Measurements from ENCODE around the gene EIF3I.

EIF3I gene

DNA sequence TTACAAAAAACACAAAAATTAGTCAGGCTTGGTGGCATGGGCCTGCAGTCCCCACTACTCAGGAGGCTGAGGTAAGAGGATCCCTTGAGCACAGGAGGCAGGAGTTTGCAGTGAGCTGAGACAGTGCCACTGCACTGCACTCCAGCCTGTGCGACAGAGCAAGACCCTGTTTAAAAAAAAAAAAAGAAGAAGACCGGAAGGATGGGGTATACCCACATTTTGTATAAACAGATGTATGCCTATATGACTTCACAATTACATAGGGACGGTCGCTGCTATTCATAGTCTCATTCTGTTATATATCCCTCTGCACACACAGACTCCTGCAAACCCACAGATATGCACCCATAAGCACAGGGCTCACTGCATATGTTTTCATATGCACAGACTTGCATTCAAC lies 41.5 kb downstream of the EIF3I start:
- H3K9ac ChIP-seq (ENCODE audit: low read length): no peak overlapping the region

DNA sequence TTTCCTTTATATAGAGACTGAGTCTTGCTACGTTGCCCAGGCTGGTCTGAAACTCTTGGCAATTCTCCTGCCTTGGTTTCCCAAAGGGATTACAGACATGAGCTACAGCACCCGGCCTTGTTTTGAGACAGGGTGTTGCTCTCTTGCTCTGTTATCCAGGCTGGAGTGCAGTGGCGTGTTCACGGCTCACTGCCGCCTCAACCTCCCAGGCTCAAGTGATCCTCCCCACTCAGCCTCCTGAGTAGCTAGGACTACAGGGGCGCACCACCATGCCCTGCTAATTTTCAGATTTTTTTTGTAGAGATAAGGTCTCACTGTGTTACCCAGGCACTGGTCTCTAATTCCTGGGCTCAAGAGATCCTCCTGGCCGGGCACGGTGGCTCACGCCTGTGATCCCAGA lies 43.6 kb downstream of the EIF3I start:
- Histone ChIP-seq H3K4me1 (ENCODE audit: control insufficient read depth, insufficient read depth, low read length) (peaks cover 4% of the 10 kb centered on the region), H3K36me3 (ENCODE audit: control insufficient read depth, insufficient read depth, low read length) (no peaks in the 10 kb centered on the region), H3K9me3 (ENCODE audit: control insufficient read depth, low read length) (no peaks in the 10 kb centered on the region), H3K4me3 (ENCODE audit: low read length) (no peak overlapping the region), H3K9ac (ENCODE audit: low read length) (no peak overlapping the region), H3K27me3 (ENCODE audit: control insufficient read depth, insufficient read depth, low read length) (no peaks in the 10 kb centered on the region)

More for the DNA sequence above, 41.5 kb downstream of the EIF3I start:
- H3K4me3 ChIP-seq (ENCODE audit: low read length): no peak overlapping the region
- no peaks in the 10 kb centered on the region for H3K27me3 ChIP-seq (ENCODE audit: control insufficient read depth, insufficient read depth, low read length)
- peaks cover 4% of the 10 kb centered on the region for H3K4me1 ChIP-seq (ENCODE audit: control insufficient read depth, insufficient read depth, low read length)
- no peaks in the 10 kb centered on the region for H3K9me3 ChIP-seq (ENCODE audit: control insufficient read depth, low read length)
- H3K36me3 ChIP-seq (ENCODE audit: control insufficient read depth, insufficient read depth, low read length): no peaks in the 10 kb centered on the region

DNA sequence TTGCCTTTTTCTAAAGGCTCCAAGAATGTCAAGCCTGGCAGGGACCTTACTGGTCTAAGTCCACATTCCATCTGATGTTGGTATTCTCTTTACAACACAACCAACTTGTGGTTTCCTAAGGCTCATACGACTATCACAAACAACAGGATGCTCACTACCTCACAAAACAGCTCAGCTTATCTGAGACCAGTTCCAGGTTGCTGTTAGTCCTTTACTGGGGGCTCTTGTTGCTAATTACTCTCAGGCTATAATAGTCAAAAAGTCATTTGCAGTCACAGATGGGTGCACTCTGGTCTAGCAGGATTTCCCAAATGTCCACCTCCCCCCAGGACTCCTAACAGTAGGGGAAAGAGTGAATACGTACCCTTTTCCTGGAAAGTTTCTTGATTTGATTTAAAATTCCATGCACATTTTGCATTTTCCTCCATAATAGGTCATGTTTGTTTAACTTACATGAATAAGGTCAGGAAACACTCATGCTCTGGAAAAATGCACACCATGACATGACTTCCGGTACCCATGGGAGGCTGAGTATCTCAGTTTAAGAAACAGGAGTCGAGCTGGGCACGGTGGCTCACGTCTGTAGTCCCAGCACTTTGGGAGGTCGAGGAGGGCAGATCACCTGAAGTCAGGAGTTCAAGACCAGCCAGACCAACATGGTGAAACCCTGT lies 44.8 kb downstream of the EIF3I start:
- Histone ChIP-seq H3K9me3 (ENCODE audit: control insufficient read depth, low read length) (no peaks in the 10 kb centered on the region), H3K36me3 (ENCODE audit: control insufficient read depth, insufficient read depth, low read length) (no peaks in the 10 kb centered on the region), H3K4me1 (ENCODE audit: control insufficient read depth, insufficient read depth, low read length) (peaks cover 4% of the 10 kb centered on the region), H3K4me3 (ENCODE audit: low read length) (no peak overlapping the region), H3K9ac (ENCODE audit: low read length) (no peak overlapping the region), H3K27me3 (ENCODE audit: control insufficient read depth, insufficient read depth, low read length) (no peaks in the 10 kb centered on the region)

DNA sequence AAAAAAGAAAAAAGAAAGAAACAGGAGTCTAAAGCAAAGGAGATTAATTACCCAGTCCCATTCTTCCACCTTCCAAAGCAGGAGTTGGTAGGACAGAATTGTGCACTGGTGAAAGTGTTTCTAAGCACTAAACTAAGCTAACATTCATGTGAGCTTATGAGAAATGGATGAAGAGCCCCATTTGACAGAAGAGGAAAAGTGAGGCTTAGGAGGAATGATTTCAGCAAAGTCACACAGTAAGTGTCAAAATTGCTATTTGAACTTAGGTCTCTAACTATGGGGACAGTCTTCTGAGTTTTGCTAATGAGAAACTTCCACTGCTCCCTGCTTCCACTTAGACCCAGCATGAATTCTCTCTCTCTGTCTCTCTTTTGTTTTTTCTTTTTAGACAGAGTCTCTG lies 47.5 kb downstream of the EIF3I start:
- Histone ChIP-seq H3K27me3 (ENCODE audit: control insufficient read depth, insufficient read depth, low read length) (peaks cover 3% of the 10 kb centered on the region), H3K4me3 (ENCODE audit: low read length) (no peak overlapping the region), H3K4me1 (ENCODE audit: control insufficient read depth, insufficient read depth, low read length) (peaks cover 15% of the 10 kb centered on the region)

DNA sequence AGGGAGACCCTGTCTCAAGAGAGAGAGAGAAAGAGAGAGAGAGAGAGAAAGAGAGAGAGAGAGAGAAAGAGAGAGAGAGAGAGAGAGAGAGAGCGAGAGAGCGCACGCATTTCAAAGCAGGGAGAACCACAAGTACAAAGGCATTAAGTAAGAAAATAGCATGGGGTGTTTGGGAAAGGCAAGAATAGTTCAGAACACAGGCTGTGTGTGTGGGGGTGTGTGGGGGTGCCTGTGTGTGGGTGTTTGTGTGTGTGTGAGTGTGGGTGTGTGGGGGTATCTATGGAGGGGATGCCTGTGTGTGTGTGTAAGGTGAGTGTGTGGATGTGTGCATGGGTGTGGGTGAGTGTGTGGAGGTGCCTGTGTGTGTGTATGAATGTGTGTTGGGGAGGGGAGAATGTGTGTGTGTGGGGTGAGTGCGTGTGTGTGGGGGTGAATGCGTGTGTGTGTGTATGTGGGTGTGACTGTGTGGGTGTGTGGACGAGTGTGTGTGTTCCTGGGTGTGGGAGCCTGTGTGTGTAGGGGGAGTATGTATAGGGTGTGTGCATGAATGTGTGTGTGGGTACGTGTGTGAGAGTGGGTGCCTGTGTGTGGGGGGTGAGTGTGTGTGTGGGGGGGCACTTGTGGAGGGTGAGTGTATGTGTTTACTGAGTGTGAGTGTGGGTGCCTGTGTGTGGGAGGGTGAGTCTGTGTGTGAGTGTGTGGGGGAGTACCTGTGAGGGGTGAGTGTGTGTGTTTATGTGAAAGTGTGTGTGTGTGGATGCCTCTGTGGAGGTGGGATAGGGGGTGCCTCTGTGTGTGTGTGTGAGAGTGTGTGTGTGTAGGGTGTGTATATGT lies 50.6 kb downstream of the EIF3I start:
- no peaks in the 10 kb centered on the region for H3K9me3 ChIP-seq (ENCODE audit: control insufficient read depth, low read length)
- H3K4me3 ChIP-seq (ENCODE audit: low read length): no peak overlapping the region
- no peaks in the 10 kb centered on the region for H3K36me3 ChIP-seq (ENCODE audit: control insufficient read depth, insufficient read depth, low read length)
- H3K4me1 ChIP-seq (ENCODE audit: control insufficient read depth, insufficient read depth, low read length): peaks cover 21% of the 10 kb centered on the region
- H3K9ac ChIP-seq (ENCODE audit: low read length): no peak overlapping the region
- peaks cover 15% of the 10 kb centered on the region for H3K27me3 ChIP-seq (ENCODE audit: control insufficient read depth, insufficient read depth, low read length)

More for the DNA sequence above, 47.5 kb downstream of the EIF3I start:
- Histone ChIP-seq H3K9ac (ENCODE audit: low read length) (no peak overlapping the region), H3K9me3 (ENCODE audit: control insufficient read depth, low read length) (no peaks in the 10 kb centered on the region), H3K36me3 (ENCODE audit: control insufficient read depth, insufficient read depth, low read length) (no peaks in the 10 kb centered on the region)

DNA sequence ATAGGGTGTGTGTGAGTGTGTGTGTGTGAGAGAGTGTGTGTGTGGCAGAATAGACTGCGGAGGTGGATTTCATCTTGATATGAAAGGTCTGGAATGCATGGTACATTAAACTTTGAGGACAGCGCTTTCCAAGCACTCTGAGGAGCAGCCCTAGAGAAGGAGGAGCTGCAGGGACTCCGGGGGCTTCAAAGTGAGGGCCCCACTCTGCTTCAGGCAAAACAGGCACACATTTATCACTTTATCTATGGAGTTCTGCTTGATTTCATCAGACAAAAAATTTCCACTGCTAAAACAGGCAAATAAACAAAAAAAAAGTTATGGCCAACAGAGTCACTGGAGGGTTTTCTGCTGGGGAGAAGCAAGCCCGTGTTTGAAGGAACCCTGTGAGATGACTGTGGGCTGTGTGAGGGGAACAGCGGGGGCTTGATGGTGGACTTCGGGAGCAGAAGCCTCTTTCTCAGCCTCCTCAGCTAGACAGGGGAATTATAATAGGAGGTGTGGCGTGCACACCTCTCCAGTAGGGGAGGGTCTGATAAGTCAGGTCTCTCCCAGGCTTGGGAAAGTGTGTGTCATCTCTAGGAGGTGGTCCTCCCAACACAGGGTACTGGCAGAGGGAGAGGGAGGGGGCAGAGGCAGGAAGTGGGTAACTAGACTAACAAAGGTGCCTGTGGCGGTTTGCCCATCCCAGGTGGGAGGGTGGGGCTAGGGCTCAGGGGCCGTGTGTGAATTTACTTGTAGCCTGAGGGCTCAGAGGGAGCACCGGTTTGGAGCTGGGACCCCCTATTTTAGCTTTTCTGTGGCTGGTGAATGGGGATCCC lies 51.4 kb downstream of the EIF3I start:
- Histone ChIP-seq H3K27me3 (ENCODE audit: control insufficient read depth, insufficient read depth, low read length) (peaks cover 15% of the 10 kb centered on the region), H3K9me3 (ENCODE audit: control insufficient read depth, low read length) (no peaks in the 10 kb centered on the region), H3K4me1 (ENCODE audit: control insufficient read depth, insufficient read depth, low read length) (peaks cover 21% of the 10 kb centered on the region), H3K4me3 (ENCODE audit: low read length) (no peak overlapping the region), H3K9ac (ENCODE audit: low read length) (no peak overlapping the region), H3K36me3 (ENCODE audit: control insufficient read depth, insufficient read depth, low read length) (no peaks in the 10 kb centered on the region)

DNA sequence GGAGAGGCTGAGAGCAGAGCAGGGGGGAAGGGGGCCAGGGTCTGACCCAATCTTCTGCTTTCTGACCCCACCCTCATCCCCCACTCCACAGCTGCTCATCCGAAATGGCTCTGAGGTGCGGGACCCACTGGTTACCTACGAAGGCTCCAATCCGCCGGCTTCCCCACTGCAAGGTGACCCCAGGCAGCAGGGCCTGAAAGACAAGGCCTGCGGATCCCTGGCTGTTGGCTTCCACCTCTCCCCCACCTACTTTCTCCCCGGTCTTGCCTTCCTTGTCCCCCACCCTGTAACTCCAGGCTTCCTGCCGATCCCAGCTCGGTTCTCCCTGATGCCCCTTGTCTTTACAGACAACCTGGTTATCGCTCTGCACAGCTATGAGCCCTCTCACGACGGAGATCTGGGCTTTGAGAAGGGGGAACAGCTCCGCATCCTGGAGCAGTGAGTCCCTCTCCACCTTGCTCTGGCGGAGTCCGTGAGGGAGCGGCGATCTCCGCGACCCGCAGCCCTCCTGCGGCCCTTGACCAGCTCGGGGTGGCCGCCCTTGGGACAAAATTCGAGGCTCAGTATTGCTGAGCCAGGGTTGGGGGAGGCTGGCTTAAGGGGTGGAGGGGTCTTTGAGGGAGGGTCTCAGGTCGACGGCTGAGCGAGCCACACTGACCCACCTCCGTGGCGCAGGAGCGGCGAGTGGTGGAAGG lies 52.6 kb downstream of the EIF3I start:
- H3K9ac ChIP-seq (ENCODE audit: low read length): peak overlapping the region; percentile 13
- H3K4me3 ChIP-seq (ENCODE audit: low read length): no peak overlapping the region
- no peaks in the 10 kb centered on the region for H3K9me3 ChIP-seq (ENCODE audit: control insufficient read depth, low read length)
- H3K27me3 ChIP-seq (ENCODE audit: control insufficient read depth, insufficient read depth, low read length): peaks cover 15% of the 10 kb centered on the region
- H3K4me1 ChIP-seq (ENCODE audit: control insufficient read depth, insufficient read depth, low read length): peaks cover 21% of the 10 kb centered on the region
- H3K36me3 ChIP-seq (ENCODE audit: control insufficient read depth, insufficient read depth, low read length): no peaks in the 10 kb centered on the region

DNA sequence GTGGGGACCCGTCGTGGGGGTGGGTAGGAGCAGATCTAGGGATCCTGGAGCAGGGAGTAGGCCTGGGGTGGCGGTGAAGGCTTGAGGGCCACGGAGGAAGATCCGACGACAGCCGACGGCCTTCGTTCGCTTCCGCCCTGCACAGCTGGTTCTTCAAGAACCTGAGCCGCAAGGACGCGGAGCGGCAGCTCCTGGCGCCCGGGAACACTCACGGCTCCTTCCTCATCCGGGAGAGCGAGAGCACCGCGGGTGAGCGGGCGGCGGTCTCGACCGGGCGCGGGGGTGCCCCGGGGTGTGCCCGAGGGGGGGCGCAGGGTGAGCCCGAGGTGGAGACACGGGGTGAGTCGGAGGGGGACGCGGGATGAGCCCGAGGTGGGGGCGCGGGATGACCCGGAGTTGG lies 53.2 kb downstream of the EIF3I start:
- Histone ChIP-seq H3K36me3 (ENCODE audit: control insufficient read depth, insufficient read depth, low read length) (no peaks in the 10 kb centered on the region), H3K4me3 (ENCODE audit: low read length) (no peak overlapping the region), H3K27me3 (ENCODE audit: control insufficient read depth, insufficient read depth, low read length) (peaks cover 15% of the 10 kb centered on the region), H3K9ac (ENCODE audit: low read length) (peak overlapping the region; percentile 13), H3K9me3 (ENCODE audit: control insufficient read depth, low read length) (no peaks in the 10 kb centered on the region), H3K4me1 (ENCODE audit: control insufficient read depth, insufficient read depth, low read length) (peaks cover 21% of the 10 kb centered on the region)

DNA sequence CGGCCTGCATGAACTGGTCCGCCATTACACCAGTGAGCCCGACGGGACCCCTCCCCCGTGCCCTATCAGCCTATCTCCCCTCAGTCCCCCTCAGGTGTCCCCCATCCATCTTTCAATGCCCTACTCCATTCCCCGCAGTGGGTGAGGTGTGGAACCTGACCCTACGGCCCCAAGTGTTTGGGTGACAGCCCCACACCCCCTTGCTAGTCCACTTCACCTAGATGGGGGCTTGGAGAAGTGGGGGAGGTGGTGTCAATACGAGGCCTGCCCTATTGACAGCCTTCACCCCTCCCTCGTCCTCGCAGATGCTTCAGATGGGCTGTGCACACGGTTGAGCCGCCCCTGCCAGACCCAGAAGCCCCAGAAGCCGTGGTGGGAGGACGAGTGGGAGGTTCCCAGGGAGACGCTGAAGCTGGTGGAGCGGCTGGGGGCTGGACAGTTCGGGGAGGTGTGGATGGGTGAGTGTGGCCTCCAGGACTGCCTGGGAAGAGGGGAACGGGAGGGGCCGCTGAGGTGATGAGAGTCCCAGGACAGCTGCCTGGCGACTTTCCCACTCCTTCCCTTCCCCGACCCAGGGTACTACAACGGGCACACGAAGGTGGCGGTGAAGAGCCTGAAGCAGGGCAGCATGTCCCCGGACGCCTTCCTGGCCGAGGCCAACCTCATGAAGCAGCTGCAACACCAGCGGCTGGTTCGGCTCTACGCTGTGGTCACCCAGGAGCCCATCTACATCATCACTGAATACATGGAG lies 54.0 kb downstream of the EIF3I start:
- no peak overlapping the region for H3K9ac ChIP-seq (ENCODE audit: low read length)
- H3K9me3 ChIP-seq (ENCODE audit: control insufficient read depth, low read length): no peaks in the 10 kb centered on the region
- no peaks in the 10 kb centered on the region for H3K36me3 ChIP-seq (ENCODE audit: control insufficient read depth, insufficient read depth, low read length)
- no peak overlapping the region for H3K4me3 ChIP-seq (ENCODE audit: low read length)
- peaks cover 15% of the 10 kb centered on the region for H3K27me3 ChIP-seq (ENCODE audit: control insufficient read depth, insufficient read depth, low read length)
- H3K4me1 ChIP-seq (ENCODE audit: control insufficient read depth, insufficient read depth, low read length): peaks cover 21% of the 10 kb centered on the region

Data from mucosa of stomach (tissue), 1 donor.